Endometrial microvascular endothelial cells (primary cell): ENCODE data around the gene PRSS27. TPM values are rescaled to one million over a fixed set of nuclear protein-coding genes. Genes with fewer than 3 reads are reported as not detected.
"Not testable (repeated sequence)": the region's sequence is repeated elsewhere in the genome, so short reads cannot be mapped to it uniquely, and the experiment has no call there.

Experiments used
- in situ Hi-C: cut with HindIII; loops from 2 replicates; pipeline ENCODE4 v1.10.0; 2017; ENCODE audit warnings: low sequenced_read_pairs, low pct_unique_long_range_greater_than_20kb; ENCODE audit errors: inconsistent ontology term
- total RNA-seq: library from RNA; depleted of rRNA; stranded (reverse); fragments of >200 nt; gene quantifications from one replicate; pipeline ENCODE4 v1.2.3, GENCODE V29; 2015; ENCODE audit errors: inconsistent ontology term

Gene PRSS27
- total RNA-seq, 1 donor from 2014 or later, result not detected

DNA sequence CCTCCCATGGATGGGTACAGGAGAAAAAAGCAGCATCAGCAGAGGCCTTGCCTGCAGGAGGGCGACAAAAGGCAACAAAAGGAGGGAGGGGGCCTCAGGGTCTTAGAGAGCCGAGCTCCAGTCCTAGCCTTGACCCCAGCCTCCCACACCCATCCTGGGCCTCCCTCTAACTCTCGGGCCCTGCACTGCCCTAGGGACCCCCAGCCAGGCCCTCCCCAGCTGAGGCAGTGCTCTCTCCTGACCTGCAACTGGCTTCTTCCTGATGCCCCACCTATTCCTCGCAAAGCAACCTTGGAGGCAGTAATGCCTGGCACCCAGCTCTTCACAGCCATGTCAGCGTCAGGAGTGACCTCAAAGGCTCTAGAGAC lies 17.2 kb upstream of the PRSS27 start:
- in situ Hi-C loops, result no loop called here

DNA sequence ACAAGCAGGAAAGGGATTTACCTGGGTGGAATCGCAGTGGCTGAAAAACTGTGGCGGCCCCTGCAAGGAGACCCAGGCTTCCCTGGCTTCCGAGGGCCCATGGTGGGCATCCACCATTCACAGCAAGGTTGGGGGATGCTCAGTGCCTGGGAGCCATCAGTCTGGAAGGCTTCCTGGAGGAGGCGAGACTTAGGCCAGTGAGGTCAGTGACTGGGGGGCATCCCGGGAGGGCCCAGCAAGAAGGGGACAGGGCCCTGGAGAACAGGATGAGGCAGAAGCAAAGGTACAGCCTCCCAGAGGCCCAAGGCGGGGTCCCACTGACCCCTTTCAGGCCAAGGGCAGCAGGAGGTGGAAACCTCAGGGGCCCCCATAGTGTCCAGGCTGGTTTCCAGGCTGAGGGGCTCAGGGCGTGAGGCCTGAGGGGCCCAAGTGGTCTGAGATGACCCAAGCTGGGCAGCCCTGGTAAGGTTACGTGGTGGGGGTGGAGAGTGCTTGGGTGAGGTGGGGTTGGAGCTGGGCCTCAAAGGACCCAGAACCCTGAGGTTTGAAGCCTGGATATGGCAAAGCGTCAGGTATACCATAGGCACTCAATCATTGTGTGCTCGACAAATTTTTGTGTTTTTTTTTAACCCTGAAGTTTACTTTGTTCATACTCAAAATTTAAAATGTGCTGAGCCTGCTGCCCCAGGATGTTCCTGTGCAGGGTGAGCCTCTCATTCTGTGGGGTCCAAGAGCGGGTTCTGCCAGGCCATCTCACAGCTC lies 16.6 kb upstream of the PRSS27 start:
- in situ Hi-C loops, result no loop called here

DNA sequence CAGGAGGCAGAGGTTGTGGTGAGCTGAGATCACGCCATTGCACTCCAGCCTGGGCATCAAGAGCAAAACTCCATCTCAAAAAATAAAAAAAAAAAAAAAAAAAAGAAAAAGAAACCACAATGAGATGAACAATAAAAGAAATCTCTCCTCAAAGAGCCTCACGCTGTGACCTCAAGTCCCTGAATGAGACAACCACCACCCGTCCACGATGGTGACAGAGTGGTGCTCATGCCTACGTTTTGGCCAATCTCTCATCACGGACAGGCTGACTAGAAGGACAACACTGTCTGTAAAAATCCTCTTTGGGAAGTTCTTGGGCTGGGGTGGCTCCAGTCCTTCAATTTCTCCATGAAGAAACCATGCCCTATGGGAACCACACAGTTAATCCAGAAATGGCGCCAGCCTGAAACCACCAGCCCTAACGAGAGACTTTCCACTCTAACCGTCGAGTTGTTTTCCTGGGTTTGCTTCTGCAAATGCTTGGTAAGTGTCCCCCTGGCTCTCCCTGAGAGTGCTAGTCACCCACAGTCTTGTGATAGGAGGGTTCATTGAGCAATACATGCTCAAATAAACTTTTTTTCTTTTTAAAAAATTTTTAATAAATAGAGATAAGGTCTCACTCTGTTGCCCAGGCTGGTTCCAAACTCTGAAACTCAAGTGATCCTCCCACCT lies 15.0 kb upstream of the PRSS27 start:
- in situ Hi-C loops, result no loop called here

DNA sequence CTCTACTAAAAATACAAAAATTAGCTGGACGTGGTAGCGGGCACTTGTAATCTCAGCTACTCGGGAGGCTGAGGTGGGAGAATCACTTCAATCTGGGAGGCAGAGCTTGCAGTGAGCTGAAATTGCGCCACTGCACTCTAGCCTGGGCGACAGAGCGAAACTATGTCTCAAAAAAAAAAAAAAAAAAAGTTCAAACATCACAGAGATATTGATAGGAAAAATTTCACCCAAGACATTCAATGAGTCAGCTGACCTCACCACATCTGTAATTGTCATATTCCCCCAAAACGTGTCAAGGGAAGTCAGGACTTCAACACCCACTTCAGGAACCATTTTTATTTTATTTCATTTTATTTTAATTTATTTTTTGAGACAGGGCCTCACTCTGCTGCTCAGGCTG lies 8.0 kb upstream of the PRSS27 start:
- in situ Hi-C loops, result no loop called here

DNA sequence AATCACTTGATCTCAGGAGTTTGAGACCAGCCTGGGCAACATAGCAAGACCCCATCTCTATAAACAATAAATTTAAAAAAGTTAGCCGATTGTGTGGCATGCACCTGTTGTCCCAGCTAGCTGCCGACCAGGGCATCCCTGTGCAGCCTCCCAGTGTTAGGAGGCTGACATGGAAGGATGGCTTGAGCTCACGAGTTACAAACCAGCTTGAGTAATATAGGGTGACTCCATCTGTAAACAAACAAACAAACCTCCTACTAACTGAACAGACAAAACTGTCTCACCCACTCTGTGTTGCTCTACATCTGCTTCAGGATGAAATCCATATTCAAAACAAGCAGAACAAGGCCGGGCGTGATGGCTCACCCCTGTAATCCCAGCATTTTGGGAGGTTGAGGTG lies 6.9 kb upstream of the PRSS27 start:
- in situ Hi-C loops, result no loop called here

DNA sequence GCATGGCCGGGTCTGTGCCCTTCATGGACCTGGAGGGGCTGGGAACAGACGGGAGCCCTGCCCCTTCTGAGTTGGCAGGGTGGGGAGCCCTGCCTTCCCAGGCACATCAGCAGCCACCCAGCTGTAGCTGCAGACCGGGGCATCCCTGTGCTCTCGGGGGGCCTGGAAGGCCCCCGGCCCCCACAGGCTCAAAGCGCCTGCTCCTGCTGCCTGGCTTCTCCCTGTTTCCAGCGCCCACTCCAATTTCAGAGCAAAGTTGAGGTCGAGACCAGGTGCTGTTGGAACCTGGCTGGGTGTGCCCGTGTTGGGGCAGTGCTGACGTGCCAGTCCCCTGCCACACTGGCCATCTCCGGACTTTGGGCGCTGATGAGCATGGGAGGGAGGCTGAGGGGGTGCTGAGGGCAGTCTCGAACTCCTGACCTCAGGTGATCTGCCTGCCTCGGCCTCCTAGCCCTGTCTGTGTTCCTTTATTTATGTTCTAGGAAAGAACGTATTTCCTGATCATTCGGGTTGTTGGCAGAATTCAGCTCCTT lies 4.9 kb upstream of the PRSS27 start:
- in situ Hi-C loops, result no loop called here

DNA sequence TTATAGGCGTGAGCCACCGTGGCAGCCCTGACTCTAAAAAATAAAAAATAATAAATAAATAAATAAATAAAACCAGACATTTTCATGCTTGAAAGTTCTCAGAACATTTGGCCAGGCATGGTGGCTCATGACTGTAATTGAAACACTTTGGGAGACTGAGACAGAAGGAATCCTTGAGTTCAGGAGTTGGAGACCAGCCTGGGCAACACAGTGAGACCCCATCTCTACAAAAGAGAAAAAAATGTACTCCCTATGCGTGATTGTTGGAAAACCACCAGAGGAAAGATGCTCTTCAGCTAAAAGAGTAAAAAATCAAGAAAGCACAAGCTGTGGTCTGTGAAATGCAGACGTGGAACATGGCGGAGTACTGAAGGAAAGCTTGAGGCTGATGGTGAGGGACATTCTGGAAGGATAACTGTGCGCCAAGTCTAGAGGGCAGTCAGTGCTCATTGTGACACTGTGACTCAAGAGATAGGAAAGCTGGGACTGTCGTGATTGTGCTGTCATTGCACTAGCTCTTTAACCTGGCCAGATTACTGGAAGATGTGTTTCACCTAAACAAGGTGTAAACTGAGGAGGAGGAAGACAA lies 4.2 kb upstream of the PRSS27 start:
- in situ Hi-C loops, result no loop called here

DNA sequence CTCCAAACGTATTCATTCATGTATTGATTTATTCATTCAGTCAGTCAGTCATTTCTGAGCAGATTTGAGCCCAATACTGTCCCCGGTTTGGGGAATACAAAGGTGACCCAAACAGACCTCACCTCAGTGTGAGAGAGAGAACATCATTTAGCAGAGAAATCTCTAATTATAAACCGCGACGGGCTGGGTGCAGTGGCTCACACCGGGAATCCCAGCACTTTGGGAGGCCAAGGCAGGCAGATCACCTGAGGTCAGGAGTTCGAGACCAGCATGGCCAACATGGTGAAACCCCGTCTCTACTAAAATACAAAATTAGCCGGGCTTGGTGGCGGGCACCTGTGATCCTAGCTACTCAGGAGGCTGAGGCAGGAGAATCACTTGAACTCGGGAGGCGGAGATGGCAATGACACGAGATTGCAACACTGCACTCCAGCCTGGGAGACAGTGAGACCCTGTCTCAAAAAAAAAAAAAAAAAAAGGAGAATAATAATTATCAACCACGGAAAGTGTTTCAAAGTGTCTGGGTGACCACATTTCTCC lies 1.7 kb upstream of the PRSS27 start:
- in situ Hi-C loops, result not testable (repeated sequence)

DNA sequence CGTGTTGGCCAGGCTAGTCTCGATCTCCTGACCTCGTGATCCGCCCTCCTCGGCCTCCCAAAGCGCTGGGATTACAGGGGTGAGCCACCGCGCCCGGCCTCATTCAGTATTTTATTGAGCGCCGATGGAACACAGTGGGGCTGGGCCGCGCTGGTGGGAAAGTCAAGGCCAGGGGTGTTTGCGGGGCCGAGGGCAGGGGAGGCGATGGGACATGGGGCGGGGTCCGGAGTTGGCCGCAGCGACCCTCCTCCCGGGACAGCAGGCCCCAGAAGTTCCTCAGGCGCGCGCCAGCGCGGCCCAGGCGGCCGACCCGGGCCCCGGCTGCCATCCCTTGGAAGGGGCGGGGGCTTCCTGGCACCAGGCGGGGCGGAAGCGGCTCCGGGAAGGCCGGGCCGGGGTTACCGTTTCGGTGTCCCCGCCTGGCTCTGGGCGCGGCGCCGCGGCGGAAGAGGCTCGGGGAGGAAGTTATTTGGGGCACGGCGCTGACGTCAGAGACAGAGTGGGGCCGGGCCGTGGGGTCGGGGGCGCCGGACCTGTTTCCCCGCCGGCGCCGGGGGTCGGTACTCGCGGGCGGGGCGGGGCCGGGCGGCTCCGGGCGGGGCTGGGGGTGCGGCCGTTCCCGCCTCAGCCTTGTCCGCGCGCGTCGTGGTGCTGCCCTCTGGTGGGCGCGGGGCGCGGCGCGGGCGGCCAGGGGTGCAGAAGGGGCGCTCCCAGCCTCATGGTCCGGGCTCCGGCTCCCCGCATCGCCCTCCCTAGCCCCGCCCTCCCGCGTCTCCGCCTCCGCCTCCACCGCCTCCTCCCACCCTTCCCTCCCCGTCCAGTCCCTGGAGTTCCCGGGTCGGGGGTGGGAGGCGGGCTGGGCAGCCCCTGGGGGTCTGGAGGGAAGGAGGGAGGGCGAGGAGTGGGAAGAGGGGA lies 952 bp upstream of the PRSS27 start:
- in situ Hi-C loops, result no loop called here

DNA sequence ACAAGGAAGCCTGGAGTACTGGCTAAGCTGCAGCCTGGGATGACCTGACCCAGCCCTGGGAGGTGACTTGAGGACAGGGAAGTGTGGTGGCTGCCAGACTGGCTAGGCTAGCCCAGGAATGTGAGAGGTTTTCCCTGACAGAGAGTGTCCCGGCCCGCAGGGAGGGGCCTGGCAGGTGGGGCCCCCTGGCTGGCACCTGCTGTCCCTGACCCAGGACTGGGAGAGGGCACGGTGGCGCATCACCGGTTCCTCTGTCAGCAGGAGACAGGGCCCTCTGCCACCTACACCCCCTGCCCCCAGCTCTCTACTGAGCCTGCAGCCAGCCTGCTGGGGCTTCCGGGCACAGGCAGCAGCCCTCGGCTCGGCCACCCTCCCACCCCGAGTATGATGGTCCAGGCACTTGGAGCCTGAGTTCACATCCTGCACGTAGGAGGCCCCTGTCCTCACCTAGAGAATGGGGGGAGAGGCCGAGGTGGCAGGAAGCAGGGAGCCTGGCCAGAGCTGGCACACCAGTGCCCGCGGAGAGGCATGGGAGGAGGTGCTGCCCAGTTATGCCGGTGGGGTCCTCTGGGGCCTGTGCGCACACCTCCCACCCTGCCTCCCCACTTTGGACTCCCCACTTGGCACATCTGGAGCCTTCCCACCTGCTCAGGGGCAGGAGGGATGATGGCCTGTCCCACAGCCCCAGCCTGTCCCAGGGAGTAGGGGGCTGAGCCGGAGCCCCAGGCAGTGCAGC lies 528 bp downstream of the PRSS27 start:
- in situ Hi-C loops, result no loop called here

DNA sequence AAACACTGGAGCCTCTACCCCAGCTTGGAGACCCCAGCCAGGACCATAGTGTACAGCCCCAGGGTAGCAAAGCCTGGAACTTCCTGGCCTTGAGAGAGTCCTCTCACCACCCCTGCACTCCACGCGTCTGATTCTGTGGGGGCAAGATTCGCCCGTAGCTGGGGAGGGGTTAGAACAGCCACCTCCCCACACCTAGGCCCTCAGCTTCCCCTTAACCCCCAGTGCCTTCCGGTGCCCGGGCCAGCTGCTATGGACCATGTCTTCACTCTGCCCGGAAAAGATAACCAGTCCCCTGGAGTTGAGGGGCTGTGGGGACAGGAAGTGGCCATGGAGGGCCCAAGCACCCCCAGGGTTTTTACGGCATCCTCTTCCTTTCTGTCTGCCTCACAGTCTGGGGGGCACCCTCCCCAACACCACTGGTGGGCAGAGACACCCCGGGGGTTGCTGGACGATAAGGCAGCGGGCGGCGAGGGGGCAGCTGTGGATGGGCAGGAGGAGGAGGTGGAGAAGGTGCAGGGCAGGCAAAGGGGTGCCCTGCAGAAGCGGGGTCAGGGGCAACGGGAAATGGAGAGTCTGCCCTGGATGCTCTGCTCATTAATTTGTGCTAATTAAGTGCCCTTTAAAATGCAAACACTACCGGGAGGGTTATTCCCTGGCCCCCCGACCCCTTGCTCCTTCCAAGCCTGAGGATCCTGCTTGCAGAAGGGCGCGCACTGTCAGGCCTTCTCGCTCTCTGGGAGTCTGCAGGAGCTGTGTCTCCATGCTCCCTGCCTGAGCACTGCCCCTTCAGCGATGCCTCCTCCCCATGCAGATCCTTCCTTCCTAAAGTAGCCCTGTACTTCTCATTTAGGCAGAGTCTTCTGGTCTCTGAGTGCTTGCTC lies 2.4 kb downstream of the PRSS27 start:
- in situ Hi-C loops, result no loop called here

DNA sequence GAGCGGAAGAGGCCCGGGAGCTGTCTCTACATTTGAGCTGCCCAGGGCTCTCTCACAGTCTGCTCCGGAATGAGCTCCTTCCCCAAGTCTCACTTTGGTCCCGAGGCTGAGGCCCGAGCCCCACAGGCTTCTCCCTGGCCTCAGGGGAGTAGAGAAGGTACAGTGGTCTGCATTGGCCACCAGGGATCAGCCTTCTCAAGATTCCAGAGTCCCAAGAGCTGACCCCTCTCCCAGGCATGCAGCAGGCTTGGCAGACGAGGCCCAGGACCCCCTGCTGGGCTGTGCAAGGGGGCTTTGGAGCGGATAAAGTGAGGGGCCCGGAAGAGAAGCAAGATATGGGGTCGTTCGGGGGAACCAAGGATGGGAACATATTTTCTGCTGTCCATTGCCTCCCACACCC lies 3.1 kb downstream of the PRSS27 start:
- in situ Hi-C loops, result no loop called here

DNA sequence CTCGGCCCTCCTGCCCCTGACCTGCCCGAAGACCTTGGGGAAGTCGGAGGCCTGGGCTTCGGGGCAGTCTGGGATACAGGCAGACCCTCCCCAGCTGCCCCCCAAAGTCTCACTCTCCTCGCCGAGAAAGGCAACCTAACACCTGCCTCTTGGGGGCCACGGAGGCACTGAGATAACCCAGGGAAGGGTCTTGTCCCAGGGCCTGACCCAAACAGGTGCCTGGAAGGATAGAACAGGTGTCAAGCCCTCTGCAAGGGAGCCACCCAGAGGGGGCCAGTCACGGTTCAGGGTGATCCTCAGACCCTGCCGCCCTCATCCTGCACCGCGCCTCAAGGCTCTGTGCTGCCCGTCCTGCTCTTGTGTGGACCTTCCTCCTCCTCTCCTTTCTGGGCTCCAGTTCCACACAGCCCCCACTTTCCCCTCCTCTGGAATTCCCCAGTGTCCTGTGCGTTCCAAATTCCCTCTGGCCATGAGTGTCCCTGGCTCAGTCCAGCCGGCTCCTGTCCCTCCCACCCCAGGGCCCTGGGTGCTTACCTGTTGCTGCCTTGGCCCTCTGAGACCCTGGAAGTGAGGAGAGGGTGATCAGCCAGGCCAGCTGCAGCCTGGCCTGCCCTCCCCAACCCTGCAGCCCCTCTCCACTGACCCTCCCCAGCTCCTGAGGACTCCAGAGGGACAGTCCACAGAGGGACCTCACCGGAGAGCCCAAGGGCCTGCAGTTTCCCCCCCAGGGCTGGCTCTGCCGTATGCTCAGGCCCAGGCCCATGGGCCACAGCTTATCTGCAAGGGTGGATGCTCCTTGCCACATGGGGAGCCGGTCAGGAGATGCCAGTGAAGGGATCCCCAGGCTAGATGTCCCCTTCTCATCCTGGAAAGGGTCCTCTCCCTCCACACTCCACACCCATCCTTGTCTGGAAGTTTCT lies 3.8 kb downstream of the PRSS27 start:
- in situ Hi-C loops, result no loop called here

DNA sequence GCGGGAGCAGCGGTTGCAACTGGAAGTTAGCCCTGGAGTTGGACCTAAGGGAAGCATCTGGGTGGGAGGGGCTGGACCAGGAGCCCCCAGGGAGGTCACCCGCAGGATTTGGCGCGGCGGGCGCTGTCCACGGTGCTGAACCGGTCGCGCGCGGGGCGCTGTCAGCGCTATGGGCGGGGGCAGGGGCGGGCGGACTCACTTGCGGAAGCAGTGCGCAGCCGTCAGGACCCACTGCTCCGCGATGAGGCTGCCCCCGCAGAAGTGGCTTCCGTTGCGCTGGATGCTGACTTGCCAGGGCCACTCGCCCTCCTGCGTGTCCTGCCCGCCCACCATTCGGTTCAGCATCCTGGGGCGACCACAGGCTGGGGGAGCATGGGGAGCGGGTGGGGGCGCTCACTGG lies 4.5 kb downstream of the PRSS27 start:
- in situ Hi-C loops, result no loop called here

DNA sequence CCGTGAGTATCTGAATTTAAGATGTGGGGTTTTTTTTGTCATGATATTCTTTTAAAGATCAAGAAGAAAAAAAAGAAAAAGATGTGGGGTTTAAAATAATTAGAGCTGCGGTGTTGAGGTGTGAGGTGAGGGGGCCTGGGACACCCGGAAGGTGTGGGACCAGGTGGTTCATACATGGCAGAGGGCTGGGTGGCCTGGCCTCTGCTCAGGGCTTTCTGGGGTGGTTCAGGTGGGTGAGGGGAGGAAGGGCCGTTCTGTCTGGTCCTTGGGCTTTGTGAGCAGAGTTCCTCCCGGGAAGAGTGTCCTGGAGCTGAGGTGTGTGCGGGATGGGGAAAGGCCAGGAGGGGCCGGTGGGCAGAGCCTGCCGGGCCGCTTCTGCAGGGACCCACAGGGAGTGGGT lies 5.0 kb downstream of the PRSS27 start:
- in situ Hi-C loops, result no loop called here

DNA sequence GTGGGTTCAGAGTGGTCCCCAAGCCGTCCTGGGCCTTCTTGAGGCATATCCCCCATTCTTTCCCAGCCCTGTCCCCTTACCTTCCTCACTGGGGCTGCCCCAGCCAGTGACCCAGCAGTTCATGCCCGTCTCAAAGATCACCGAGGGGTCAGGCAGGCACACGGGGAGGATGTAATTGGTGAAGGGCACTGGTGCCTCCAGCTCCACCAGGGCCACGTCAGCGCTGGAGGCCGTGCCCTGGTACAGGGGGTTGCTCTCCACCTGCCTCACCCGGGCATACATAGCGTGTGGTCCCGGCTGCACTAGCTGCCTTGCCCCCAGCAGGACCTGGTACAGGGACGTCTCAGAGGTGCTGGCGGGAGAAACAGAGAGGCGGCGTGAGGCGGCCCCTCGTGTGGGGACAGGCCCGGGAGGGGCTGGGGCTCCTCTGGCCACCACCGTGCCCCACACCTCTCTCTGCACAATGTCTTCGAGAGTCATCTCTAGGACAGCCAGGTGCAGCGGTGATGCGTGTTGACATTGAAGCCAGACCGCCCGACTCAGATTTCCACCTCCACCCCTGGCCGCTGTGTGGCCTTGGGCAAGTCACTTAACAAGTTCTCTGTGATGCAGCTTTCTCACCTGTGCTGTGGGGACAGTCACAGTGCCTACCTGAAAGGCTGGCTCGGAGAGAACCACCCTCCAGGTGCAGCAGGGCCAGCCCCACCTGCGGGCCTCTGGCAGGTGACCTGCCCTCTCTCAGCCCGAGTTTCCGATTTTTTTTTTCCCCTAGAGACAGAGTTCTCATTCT lies 5.8 kb downstream of the PRSS27 start:
- in situ Hi-C loops, result no loop called here
